Islet precursor cell (in vitro differentiated cells): ENCODE data around the gene RAF1.
"Not testable (repeated sequence)": the region's sequence is repeated elsewhere in the genome, so short reads cannot be mapped to it uniquely, and the experiment has no call there.

ENCODE experiments used
- DNase-seq: peaks from one replicate; pipeline ENCODE4 v3.0.0-alpha.2; 2018

Gene RAF1

GRCh38 chr3:12556690-12557472 lies 107.0 kb downstream of the RAF1 start, which contains the start of gene MKRN2:
MKRN2 (plus strand) TSS chr3:12557087; CDS start chr3:12557151, 64 bp downstream.
- DNase-seq, result peak; percentile 93

- no peak for DNase-seq
Measured at GRCh38 chr3:12556314-12556689, 107.6 kb downstream of the RAF1 start.

- DNase-seq, result no peak
Measured at GRCh38 chr3:12553921-12554391, 110.0 kb downstream of the RAF1 start.

- no peak for DNase-seq
Measured at GRCh38 chr3:12549971-12550760, 113.8 kb downstream of the RAF1 start.

- peak; percentile 81 for DNase-seq
Measured at GRCh38 chr3:12545473-12545791, 118.5 kb downstream of the RAF1 start, which contains the start of gene MKRN2OS. MKRN2OS (minus strand) TSS chr3:12545499; CDS start chr3:12545464, 35 bp downstream.

GRCh38 chr3:12544652-12545472 lies 119.1 kb downstream of the RAF1 start:
- DNase-seq, result no peak

GRCh38 chr3:12543497-12543896 lies 120.4 kb downstream of the RAF1 start:
- DNase-seq, result not testable (repeated sequence)

- DNase-seq, result peak; percentile 74
Measured at GRCh38 chr3:12541625-12542024, 122.3 kb downstream of the RAF1 start.

- no peak for DNase-seq
Measured at GRCh38 chr3:12536423-12536822, 127.5 kb downstream of the RAF1 start.
